ENCODE measurements around the gene VCAM1. TPM values are rescaled to one million over a fixed set of nuclear protein-coding genes. Genes with fewer than 3 reads are reported as not detected.

Gene VCAM1
- total and polyA plus RNA-seq, 9 of the 15 experiments (the other 6 are each of a cell fraction or from before 2014, with no cell fraction given) = 0.04 to 0.13 TPM; not detected in 7

DNA sequence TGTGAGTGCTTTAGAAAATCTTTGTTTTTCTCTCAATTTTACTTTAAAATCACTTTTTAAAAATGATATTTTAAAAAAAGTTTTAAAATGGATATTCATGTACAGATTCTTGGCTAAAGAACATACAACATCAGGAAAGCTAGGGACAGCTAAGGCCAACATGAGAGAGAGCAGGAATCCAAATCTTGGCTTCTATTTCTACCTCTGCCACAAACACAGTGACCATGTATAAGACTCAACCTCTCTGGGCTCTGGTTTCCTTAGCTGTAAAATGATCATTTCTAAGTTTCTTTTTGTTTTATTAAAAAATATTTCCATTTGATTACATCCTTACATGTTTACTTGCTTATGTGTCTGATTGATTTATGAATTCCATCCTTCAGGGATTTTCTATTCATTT lies 1.2 kb downstream of the VCAM1 start:
- in situ Hi-C loops (cut with MboI) = no loop called here
- H3K9me3 ChIP-seq (replicated peaks; ENCODE audit: control insufficient read depth, insufficient read depth, low read depth, low read length) = no peaks in the 10 kb centered on the region; the same call in 1 of the 2 replicates
- H2AFZ ChIP-seq (ENCODE audit: low read depth, low read length) = no peak overlapping the region
- H3K9ac ChIP-seq (ENCODE audit: insufficient read depth in 1 of 2, low read depth in 2 of 2, low read length in 2 of 2) = no peak overlapping the region
- H3K4me2 ChIP-seq (ENCODE audit: insufficient read depth, low read length) = no peak overlapping the region
- CTCF ChIA-PET (ENCODE audit: low intra/inter-chr PET ratio) = no interaction called here
- H3K27me3 ChIP-seq (ENCODE audit: control insufficient read depth in 2 of 2, insufficient read depth in 2 of 2, low read length in 2 of 2) = no peaks in the 10 kb centered on the region; a peak in 1 of 5 replicates
- intact Hi-C loops (cut with micrococcal nuclease) = no loop called here
- no peak overlapping the region for H3K4me3 ChIP-seq
- H3K4me1 ChIP-seq (replicated peaks in 1 of 2; ENCODE audit: control insufficient read depth in 2 of 2, insufficient read depth in 2 of 2, low read length in 2 of 2) = no peaks in the 10 kb centered on the region
- DNase-seq (ENCODE audit: extremely low read depth in 1 of 4, low spot score in 3 of 4) = no peak
- H3K27ac ChIP-seq (ENCODE audit: extremely low read depth, low read depth, low read length) = no peak overlapping the region
- no peak for ATAC-seq
- H4K20me1 ChIP-seq (replicated peaks; ENCODE audit: control insufficient read depth, insufficient read depth, low read length) = no peaks in the 10 kb centered on the region
- no peaks in the 10 kb centered on the region for H3K9me1 ChIP-seq (ENCODE audit: control insufficient read depth, insufficient read depth, low read length)
- no TSS peak for BruUV-seq (replicated peaks)
- H3K36me3 ChIP-seq (ENCODE audit: control insufficient read depth, insufficient read depth, low read length) = no peaks in the 10 kb centered on the region
- POLR2A ChIA-PET = no interaction called here
- TF ChIP-seq MTA2 (IDR thresholded peaks at IDR 0.05; ENCODE audit: low read depth) = no peak
- TF ChIP-seq, protein P1, sequence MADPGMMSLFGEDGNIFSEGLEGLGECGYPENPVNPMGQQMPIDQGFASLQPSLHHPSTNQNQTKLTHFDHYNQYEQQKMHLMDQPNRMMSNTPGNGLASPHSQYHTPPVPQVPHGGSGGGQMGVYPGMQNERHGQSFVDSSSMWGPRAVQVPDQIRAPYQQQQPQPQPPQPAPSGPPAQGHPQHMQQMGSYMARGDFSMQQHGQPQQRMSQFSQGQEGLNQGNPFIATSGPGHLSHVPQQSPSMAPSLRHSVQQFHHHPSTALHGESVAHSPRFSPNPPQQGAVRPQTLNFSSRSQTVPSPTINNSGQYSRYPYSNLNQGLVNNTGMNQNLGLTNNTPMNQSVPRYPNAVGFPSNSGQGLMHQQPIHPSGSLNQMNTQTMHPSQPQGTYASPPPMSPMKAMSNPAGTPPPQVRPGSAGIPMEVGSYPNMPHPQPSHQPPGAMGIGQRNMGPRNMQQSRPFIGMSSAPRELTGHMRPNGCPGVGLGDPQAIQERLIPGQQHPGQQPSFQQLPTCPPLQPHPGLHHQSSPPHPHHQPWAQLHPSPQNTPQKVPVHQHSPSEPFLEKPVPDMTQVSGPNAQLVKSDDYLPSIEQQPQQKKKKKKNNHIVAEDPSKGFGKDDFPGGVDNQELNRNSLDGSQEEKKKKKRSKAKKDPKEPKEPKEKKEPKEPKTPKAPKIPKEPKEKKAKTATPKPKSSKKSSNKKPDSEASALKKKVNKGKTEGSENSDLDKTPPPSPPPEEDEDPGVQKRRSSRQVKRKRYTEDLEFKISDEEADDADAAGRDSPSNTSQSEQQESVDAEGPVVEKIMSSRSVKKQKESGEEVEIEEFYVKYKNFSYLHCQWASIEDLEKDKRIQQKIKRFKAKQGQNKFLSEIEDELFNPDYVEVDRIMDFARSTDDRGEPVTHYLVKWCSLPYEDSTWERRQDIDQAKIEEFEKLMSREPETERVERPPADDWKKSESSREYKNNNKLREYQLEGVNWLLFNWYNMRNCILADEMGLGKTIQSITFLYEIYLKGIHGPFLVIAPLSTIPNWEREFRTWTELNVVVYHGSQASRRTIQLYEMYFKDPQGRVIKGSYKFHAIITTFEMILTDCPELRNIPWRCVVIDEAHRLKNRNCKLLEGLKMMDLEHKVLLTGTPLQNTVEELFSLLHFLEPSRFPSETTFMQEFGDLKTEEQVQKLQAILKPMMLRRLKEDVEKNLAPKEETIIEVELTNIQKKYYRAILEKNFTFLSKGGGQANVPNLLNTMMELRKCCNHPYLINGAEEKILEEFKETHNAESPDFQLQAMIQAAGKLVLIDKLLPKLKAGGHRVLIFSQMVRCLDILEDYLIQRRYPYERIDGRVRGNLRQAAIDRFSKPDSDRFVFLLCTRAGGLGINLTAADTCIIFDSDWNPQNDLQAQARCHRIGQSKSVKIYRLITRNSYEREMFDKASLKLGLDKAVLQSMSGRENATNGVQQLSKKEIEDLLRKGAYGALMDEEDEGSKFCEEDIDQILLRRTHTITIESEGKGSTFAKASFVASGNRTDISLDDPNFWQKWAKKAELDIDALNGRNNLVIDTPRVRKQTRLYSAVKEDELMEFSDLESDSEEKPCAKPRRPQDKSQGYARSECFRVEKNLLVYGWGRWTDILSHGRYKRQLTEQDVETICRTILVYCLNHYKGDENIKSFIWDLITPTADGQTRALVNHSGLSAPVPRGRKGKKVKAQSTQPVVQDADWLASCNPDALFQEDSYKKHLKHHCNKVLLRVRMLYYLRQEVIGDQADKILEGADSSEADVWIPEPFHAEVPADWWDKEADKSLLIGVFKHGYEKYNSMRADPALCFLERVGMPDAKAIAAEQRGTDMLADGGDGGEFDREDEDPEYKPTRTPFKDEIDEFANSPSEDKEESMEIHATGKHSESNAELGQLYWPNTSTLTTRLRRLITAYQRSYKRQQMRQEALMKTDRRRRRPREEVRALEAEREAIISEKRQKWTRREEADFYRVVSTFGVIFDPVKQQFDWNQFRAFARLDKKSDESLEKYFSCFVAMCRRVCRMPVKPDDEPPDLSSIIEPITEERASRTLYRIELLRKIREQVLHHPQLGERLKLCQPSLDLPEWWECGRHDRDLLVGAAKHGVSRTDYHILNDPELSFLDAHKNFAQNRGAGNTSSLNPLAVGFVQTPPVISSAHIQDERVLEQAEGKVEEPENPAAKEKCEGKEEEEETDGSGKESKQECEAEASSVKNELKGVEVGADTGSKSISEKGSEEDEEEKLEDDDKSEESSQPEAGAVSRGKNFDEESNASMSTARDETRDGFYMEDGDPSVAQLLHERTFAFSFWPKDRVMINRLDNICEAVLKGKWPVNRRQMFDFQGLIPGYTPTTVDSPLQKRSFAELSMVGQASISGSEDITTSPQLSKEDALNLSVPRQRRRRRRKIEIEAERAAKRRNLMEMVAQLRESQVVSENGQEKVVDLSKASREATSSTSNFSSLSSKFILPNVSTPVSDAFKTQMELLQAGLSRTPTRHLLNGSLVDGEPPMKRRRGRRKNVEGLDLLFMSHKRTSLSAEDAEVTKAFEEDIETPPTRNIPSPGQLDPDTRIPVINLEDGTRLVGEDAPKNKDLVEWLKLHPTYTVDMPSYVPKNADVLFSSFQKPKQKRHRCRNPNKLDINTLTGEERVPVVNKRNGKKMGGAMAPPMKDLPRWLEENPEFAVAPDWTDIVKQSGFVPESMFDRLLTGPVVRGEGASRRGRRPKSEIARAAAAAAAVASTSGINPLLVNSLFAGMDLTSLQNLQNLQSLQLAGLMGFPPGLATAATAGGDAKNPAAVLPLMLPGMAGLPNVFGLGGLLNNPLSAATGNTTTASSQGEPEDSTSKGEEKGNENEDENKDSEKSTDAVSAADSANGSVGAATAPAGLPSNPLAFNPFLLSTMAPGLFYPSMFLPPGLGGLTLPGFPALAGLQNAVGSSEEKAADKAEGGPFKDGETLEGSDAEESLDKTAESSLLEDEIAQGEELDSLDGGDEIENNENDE (IDR thresholded peaks at IDR 0.05; ENCODE audit: low read depth, low read length) = no peak
- TF ChIP-seq STAT5A (IDR thresholded peaks at IDR 0.05; ENCODE audit: borderline replicate concordance, low read length) = no peak
- no peak for FAIRE-seq
- H3K79me2 ChIP-seq (ENCODE audit: control insufficient read depth, insufficient read depth, low read length) = no peaks in the 10 kb centered on the region

Data from K562 (cell line).